NT2/D1 (cell line): ENCODE results near the gene PPM1K.

Experiments used
- DNase-seq: peaks from one replicate; pipeline ENCODE4 v3.0.0-alpha.2; 2011; ENCODE audit warnings: low read depth, low spot score
- H3K27me3 ChIP-seq: 2 replicates; pipeline ENCODE4 v1.6.0; 2011; ENCODE audit warnings: mild to moderate bottlenecking; ENCODE audit not compliant: insufficient read length, insufficient read depth
- H3K36me3 ChIP-seq: 2 replicates; pipeline ENCODE4 v1.6.1; 2011; ENCODE audit warnings: mild to moderate bottlenecking, low read length, mixed read lengths; ENCODE audit not compliant: insufficient read depth, insufficient read length
- H3K4me1 ChIP-seq: 2 replicates; pipeline ENCODE4 v1.5.1; 2011; ENCODE audit not compliant: insufficient read depth, insufficient read length
- H3K4me3 ChIP-seq: 2 replicates; pipeline ENCODE4 v1.5.1; 2011; ENCODE audit warnings: low read depth; ENCODE audit not compliant: insufficient read length
- H3K9ac ChIP-seq: 2 replicates; pipeline ENCODE4 v1.6.0; 2011; ENCODE audit warnings: low read depth; ENCODE audit not compliant: insufficient read length
- H3K9me3 ChIP-seq: 2 replicates; pipeline ENCODE4 v1.5.1; 2011; ENCODE audit warnings: mild to moderate bottlenecking, low read length; ENCODE audit not compliant: insufficient read depth
- SUZ12 ChIP-seq: IDR thresholded peaks from 2 replicates; pipeline ENCODE4 v1.6.1; 2011; ENCODE audit not compliant: insufficient read length, insufficient read depth; ENCODE audit errors: extremely low read depth
- YY1 ChIP-seq: IDR thresholded peaks from 2 replicates; pipeline ENCODE4 v1.6.1; 2011; ENCODE audit not compliant: insufficient read length, insufficient read depth
- ZNF274 ChIP-seq: IDR thresholded peaks from 2 replicates; pipeline ENCODE4 v1.6.1; 2011; ENCODE audit warnings: mild to moderate bottlenecking, low read depth, low read length

The PPM1K gene

GRCh38 chr4:88275949-88276515, 8.3 kb downstream of the PPM1K start:
- Histone ChIP-seq H3K9ac (no peak overlapping the region), H3K27me3 (no peaks in the 10 kb centered on the region), H3K9me3 (peaks cover 61% of the 10 kb centered on the region), H3K36me3 (peaks cover 26% of the 10 kb centered on the region), H3K4me1 (no peaks in the 10 kb centered on the region), H3K4me3 (no peak overlapping the region)
- TF ChIP-seq YY1 (no peak), ZNF274 (no peak)
- DNase-seq = no peak

GRCh38 chr4:88275516-88275915, 8.8 kb downstream of the PPM1K start:
- no peak for DNase-seq
- H3K9me3 ChIP-seq = peaks cover 61% of the 10 kb centered on the region
- no peak overlapping the region for H3K9ac ChIP-seq
- peaks cover 26% of the 10 kb centered on the region for H3K36me3 ChIP-seq
- H3K4me3 ChIP-seq = no peak overlapping the region
- H3K4me1 ChIP-seq = no peaks in the 10 kb centered on the region
- TF ChIP-seq SUZ12 (no peak), YY1 (no peak), ZNF274 (no peak)
- H3K27me3 ChIP-seq = no peaks in the 10 kb centered on the region

GRCh38 chr4:88268913-88269312, 15.4 kb downstream of the PPM1K start:
- H3K9me3 ChIP-seq = peaks cover 3% of the 10 kb centered on the region; the same call in 1 of the 2 replicates
- H3K27me3 ChIP-seq = no peaks in the 10 kb centered on the region
- H3K4me3 ChIP-seq = no peak overlapping the region
- no peak overlapping the region for H3K9ac ChIP-seq
- no peaks in the 10 kb centered on the region for H3K4me1 ChIP-seq
- peaks cover 30% of the 10 kb centered on the region for H3K36me3 ChIP-seq
- TF ChIP-seq ZNF274 = no peak
- no peak for TF ChIP-seq YY1
- TF ChIP-seq SUZ12 = no peak
- no peak for DNase-seq

- H3K9ac ChIP-seq = no peak overlapping the region
- peaks cover 26% of the 10 kb centered on the region for H3K36me3 ChIP-seq
- no peaks in the 10 kb centered on the region for H3K4me1 ChIP-seq
- no peaks in the 10 kb centered on the region for H3K27me3 ChIP-seq
- TF ChIP-seq ZNF274 (no peak), YY1 (no peak), SUZ12 (no peak)
- no peaks in the 10 kb centered on the region for H3K9me3 ChIP-seq
- no peak overlapping the region for H3K4me3 ChIP-seq
- no peak for DNase-seq
These were observed 20.0 kb downstream of the PPM1K start for GRCh38 chr4:88264336-88264735.

GRCh38 chr4:88257726-88258125, 26.6 kb downstream of the PPM1K start:
- no peak overlapping the region for H3K4me3 ChIP-seq
- no peak for DNase-seq
- TF ChIP-seq SUZ12 (no peak), ZNF274 (no peak), YY1 (no peak)
- no peaks in the 10 kb centered on the region for H3K27me3 ChIP-seq
- H3K4me1 ChIP-seq = no peaks in the 10 kb centered on the region
- H3K9me3 ChIP-seq = no peaks in the 10 kb centered on the region
- peaks cover 4% of the 10 kb centered on the region for H3K36me3 ChIP-seq
- H3K9ac ChIP-seq = no peak overlapping the region

GRCh38 chr4:88255111-88255510, 29.2 kb downstream of the PPM1K start:
- TF ChIP-seq SUZ12 (no peak), ZNF274 (no peak), YY1 (no peak)
- DNase-seq = no peak
- Histone ChIP-seq H3K9me3 (no peaks in the 10 kb centered on the region), H3K4me3 (no peak overlapping the region), H3K36me3 (no peaks in the 10 kb centered on the region), H3K27me3 (no peaks in the 10 kb centered on the region), H3K4me1 (no peaks in the 10 kb centered on the region), H3K9ac (no peak overlapping the region)

GRCh38 chr4:88251924-88252323, 32.4 kb downstream of the PPM1K start:
- no peaks in the 10 kb centered on the region for H3K4me1 ChIP-seq
- H3K9me3 ChIP-seq = no peaks in the 10 kb centered on the region
- no peaks in the 10 kb centered on the region for H3K27me3 ChIP-seq
- H3K4me3 ChIP-seq = no peak overlapping the region
- no peak overlapping the region for H3K9ac ChIP-seq
- DNase-seq = no peak
- no peaks in the 10 kb centered on the region for H3K36me3 ChIP-seq
- TF ChIP-seq ZNF274 (no peak), SUZ12 (no peak), YY1 (no peak)
